ENCODE results near the gene ZNF276. TPM values are rescaled to one million over a fixed set of nuclear protein-coding genes. Genes with fewer than 3 reads are reported as not detected.
A peak's percentile ranks its signal among the peaks of the same experiment; 100 is the strongest.

ZNF276 gene
- total RNA-seq, 1 donor from 2014 or later, result 16.2 TPM

DNA sequence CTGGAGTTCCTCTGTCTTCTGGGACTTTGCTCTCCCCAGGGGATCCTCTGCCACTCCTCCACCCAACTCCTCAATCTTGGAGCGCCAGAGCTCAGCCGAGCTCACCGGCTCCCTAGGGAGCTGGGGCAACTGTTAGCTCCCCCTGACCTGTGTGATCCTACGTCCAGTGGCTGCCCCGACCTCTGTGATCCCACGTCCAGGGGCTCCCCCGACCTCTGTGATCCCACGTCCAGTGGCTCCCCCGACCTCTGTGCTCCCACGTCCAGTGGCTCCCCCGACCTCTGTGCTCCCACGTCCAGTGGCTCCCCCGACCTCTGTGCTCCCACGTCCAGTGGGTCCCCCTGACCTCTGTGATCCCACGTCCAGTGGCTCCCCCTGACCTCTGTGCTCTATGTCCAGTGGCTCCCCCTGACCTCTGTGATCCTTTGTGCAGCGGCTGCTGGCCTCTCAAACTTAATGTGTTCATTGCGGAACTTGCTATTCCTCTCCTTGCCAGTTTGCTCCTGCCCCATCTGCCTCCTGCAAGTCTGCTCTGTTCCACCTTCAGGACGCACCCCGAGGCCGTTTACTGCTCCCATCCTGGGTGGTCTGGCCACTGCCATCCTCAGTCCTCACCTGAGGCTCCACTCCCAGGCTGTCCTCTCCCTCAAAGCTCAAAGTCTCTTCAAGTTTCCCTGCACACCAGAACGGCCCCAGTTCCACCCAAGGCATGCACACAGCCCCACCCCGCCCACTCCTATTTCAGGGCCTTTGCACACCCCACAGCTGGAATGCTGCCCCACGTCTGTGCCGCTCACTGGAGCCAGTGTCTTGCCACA lies 3.4 kb upstream of the ZNF276 start:
- peaks cover 6% of the 10 kb centered on the region for H3K36me3 Mint-ChIP-seq (ENCODE audit: low read depth)
- H3K4me1 Mint-ChIP-seq (ENCODE audit: low read depth), result peaks cover 20% of the 10 kb centered on the region
- H3K27ac Mint-ChIP-seq (ENCODE audit: unreplicated experiment), result no peak overlapping the region
- DNase-seq (ENCODE audit: low spot score), result no peak
- TF ChIP-seq, protein P1, sequence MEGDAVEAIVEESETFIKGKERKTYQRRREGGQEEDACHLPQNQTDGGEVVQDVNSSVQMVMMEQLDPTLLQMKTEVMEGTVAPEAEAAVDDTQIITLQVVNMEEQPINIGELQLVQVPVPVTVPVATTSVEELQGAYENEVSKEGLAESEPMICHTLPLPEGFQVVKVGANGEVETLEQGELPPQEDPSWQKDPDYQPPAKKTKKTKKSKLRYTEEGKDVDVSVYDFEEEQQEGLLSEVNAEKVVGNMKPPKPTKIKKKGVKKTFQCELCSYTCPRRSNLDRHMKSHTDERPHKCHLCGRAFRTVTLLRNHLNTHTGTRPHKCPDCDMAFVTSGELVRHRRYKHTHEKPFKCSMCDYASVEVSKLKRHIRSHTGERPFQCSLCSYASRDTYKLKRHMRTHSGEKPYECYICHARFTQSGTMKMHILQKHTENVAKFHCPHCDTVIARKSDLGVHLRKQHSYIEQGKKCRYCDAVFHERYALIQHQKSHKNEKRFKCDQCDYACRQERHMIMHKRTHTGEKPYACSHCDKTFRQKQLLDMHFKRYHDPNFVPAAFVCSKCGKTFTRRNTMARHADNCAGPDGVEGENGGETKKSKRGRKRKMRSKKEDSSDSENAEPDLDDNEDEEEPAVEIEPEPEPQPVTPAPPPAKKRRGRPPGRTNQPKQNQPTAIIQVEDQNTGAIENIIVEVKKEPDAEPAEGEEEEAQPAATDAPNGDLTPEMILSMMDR (IDR thresholded peaks at IDR 0.05), result no peak
- H3K9me3 Mint-ChIP-seq (ENCODE audit: low read depth), result no peaks in the 10 kb centered on the region
- H3K27me3 Mint-ChIP-seq (ENCODE audit: low read depth), result no peaks in the 10 kb centered on the region
- no peak overlapping the region for H3K4me3 Mint-ChIP-seq (ENCODE audit: unreplicated experiment)

DNA sequence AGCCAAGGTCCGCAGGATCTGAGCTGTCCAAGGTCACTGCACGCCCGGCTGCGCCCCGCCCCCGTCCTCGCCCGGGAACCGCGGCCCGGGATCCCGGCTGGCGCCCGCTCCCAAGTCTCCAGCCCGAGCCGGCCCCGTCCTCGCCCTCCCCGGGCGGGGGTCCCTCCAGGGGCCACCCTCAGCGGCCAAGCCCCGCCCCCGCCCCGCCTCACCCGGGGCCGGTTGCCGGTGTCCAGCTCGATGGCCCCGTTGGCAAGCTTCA lies 855 bp upstream of the ZNF276 start:
- H3K4me3 Mint-ChIP-seq (ENCODE audit: unreplicated experiment), result peak overlapping the region; percentile 82
- no peaks in the 10 kb centered on the region for H3K9me3 Mint-ChIP-seq (ENCODE audit: low read depth)
- H3K36me3 Mint-ChIP-seq (ENCODE audit: low read depth), result peaks cover 9% of the 10 kb centered on the region
- H3K27me3 Mint-ChIP-seq (ENCODE audit: low read depth), result no peaks in the 10 kb centered on the region
- TF ChIP-seq, protein P1 (IDR thresholded peaks at IDR 0.05), result no peak
- DNase-seq (ENCODE audit: low spot score), result no peak
- H3K27ac Mint-ChIP-seq (ENCODE audit: unreplicated experiment), result peak overlapping the region; percentile 85
- peaks cover 30% of the 10 kb centered on the region for H3K4me1 Mint-ChIP-seq (ENCODE audit: low read depth)

DNA sequence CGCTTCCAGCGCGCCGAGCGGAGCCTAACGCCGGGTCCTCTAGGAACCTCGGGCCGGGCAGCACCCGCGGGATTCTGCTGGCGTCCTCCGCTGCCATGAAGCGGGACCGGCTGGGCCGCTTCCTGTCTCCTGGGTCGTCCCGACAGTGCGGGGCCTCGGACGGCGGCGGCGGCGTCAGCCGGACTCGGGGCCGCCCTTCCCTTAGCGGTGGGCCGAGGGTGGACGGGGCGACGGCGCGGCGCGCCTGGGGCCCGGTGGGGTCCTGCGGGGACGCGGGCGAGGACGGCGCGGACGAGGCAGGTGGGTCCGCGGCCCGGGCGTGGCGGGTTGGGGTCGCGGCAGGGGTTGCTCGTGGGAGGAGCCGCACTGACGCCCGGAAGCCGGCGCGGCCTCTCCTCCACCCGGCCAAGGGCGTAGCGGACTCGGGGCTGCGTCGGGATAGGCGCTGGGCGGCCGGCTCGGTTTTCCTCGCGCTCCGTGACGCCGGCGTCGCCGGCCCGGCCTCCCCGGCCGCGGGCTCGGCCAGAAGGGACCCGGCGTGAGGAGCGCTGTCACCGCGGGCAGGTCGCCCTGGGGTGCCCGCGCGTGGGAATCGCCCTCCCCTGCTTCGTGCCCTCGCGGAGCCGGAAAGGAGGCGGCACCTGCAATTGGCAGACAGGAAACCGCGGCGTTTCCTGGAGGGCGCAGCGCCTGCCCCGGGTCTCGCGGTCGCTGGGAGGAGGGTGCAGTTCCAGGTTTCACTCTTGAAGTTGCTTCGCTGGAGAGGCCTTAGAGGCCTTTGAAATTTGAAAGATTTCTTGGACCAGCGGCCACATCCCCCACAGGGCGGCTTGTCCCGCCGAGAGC lies 432 bp downstream of the ZNF276 start:
- Mint-ChIP-seq H3K27ac (ENCODE audit: unreplicated experiment) (peak overlapping the region; percentile 27), H3K9me3 (ENCODE audit: low read depth) (no peaks in the 10 kb centered on the region), H3K36me3 (ENCODE audit: low read depth) (peaks cover 6% of the 10 kb centered on the region), H3K27me3 (ENCODE audit: low read depth) (no peaks in the 10 kb centered on the region), H3K4me3 (ENCODE audit: unreplicated experiment) (peak overlapping the region; percentile 76), H3K4me1 (ENCODE audit: low read depth) (peaks cover 30% of the 10 kb centered on the region)
- TF ChIP-seq, protein P1 (IDR thresholded peaks at IDR 0.05), result peak; percentile 4
- no peak for DNase-seq (ENCODE audit: low spot score)

DNA sequence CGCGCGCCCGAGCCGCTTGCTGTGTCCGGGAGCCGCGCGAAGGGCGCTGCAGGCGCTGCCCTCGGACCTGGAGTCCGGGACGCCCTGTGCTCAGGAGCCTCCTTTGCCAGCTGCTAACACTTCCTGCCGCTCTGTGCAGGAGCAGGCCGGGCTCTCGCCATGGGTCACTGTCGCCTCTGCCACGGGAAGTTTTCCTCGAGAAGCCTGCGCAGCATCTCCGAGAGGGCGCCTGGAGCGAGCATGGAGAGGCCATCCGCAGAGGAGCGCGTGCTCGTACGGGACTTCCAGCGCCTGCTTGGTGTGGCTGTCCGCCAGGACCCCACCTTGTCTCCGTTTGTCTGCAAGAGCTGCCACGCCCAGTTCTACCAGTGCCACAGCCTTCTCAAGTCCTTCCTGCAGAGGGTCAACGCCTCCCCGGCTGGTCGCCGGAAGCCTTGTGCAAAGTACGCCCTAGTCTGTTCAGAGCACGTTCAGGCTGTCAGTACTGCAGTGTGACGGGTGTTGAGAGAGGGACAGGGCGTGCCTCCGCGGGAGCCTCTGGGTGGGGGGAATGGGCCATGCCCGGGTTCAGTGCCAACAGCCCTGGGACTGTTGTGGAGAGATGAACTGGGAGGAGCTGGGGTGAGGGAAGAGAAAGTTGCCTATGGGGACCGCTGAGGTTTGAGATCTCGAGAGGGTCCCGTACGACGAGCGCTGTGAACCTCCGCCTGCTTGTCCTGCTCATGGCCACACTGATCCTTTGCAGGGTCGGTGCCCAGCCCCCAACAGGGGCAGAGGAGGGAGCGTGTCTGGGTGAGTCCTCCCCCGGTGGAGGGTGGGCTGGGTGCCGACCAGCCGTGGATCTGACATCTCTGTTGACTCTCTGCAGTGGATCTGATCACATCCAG lies 1.3 kb downstream of the ZNF276 start:
- Mint-ChIP-seq H3K36me3 (ENCODE audit: low read depth) (peaks cover 11% of the 10 kb centered on the region), H3K27ac (ENCODE audit: unreplicated experiment) (peak overlapping the region; percentile 81), H3K27me3 (ENCODE audit: low read depth) (no peaks in the 10 kb centered on the region), H3K4me3 (ENCODE audit: unreplicated experiment) (peak overlapping the region; percentile 76), H3K9me3 (ENCODE audit: low read depth) (no peaks in the 10 kb centered on the region), H3K4me1 (ENCODE audit: low read depth) (peaks cover 30% of the 10 kb centered on the region)
- TF ChIP-seq, protein P1 (IDR thresholded peaks at IDR 0.05), result no peak
- no peak for DNase-seq (ENCODE audit: low spot score)

All from chondrocyte (in vitro differentiated cells).